Activated CD8-positive, alpha-beta memory T cell treated with anti-CD3 and anti-CD28 coated beads for 1 hour (primary cell): ENCODE results near the gene RIPOR2.
"Not testable (repeated sequence)": the region's sequence is repeated elsewhere in the genome, so short reads cannot be mapped to it uniquely, and the experiment has no call there.

ENCODE experiments used
- DNase-seq, 2 donors: peaks; one replicate each; pipeline ENCODE4 v3.0.0-alpha.2; 2020; ENCODE audit warnings: low read depth in 1 of 2; ENCODE audit errors: extremely low read depth in 1 of 2

The RIPOR2 gene

GRCh38 chr6:24766680-24767462, 168.9 kb downstream of the RIPOR2 start:
- DNase-seq: no peak

GRCh38 chr6:24765968-24766367, 169.8 kb downstream of the RIPOR2 start:
- DNase-seq: not testable (repeated sequence)

GRCh38 chr6:24764833-24765828, 170.6 kb downstream of the RIPOR2 start:
- not testable (repeated sequence) for DNase-seq

- no peak for DNase-seq
Measured at GRCh38 chr6:24763578-24763977, 172.2 kb downstream of the RIPOR2 start.

- DNase-seq: no peak
Measured at GRCh38 chr6:24761851-24762250, 173.9 kb downstream of the RIPOR2 start.

GRCh38 chr6:24761193-24761835, 174.4 kb downstream of the RIPOR2 start:
- no peak for DNase-seq

GRCh38 chr6:24760210-24760609, 175.6 kb downstream of the RIPOR2 start:
- no peak for DNase-seq

GRCh38 chr6:24759718-24760117, 176.0 kb downstream of the RIPOR2 start:
- DNase-seq: no peak

GRCh38 chr6:24757611-24758010, 178.1 kb downstream of the RIPOR2 start:
- no peak for DNase-seq

GRCh38 chr6:24755279-24755678, 180.5 kb downstream of the RIPOR2 start:
- no peak for DNase-seq

- DNase-seq: not testable (repeated sequence)
Measured at GRCh38 chr6:24754378-24754777, 181.4 kb downstream of the RIPOR2 start.
